HL-60 (cell line): ENCODE measurements around the gene PPP1R9A.

Source experiments
- CTCF ChIP-seq: IDR thresholded peaks from one replicate; pipeline ENCODE4 v1.5.1; 2011; ENCODE audit warnings: low read length, control low read depth, inconsistent platforms; ENCODE audit not compliant: insufficient read depth
- GABPA ChIP-seq: IDR thresholded peaks from 2 replicates; pipeline ENCODE4 v1.6.1; 2012; ENCODE audit warnings: low read depth
- POLR2AphosphoS5 ChIP-seq: IDR thresholded peaks from 2 replicates; pipeline ENCODE4 v1.6.1; 2012; ENCODE audit warnings: low read depth
- SPI1 ChIP-seq: IDR thresholded peaks from 2 replicates; pipeline ENCODE4 v1.6.1; 2012; ENCODE audit warnings: low read depth, mild to moderate bottlenecking, borderline replicate concordance
- TF ChIP-seq, protein P1 (sequence below): IDR thresholded peaks from 2 replicates; pipeline ENCODE4 v1.6.1; 2012; ENCODE audit warnings: low read depth; ENCODE audit not compliant: insufficient replicate concordance

DNA sequence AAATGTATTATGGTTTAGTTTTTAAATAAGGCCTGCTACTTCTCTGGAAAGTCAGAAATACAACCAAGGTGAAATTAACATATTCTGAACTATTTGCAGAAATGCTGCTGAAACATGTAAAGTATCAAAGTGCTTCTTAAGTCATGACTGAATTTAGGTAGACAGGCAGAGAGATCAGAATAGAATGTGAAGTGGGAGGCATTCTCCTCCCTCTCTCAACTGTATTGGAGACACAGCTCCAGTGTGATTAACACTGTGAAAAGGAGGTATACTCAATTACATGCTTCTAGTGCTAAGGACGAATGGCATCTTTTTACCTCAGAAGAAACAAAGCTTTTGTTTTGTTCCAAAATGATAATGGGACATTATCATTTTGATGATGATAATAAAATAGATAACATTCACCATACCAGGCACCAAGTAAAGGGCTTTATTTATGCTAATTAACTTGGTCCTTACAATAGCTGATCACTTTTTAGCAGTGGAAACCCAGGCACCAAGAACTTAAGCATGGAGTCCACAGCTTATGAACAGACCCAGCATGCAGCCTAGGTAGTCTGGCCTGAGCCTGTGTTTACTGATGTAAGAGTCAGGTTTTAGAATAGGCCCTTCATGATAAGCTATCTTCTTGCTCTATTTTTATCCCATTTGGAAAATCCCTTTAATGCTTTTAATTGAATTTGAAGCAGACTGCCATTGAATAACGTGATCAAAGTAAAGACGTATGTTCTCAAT, 26.0 kb downstream of the PPP1R9A start:
- TF ChIP-seq GABPA (no peak), CTCF (no peak), POLR2AphosphoS5 (no peak), SPI1 (no peak)
- TF ChIP-seq, protein P1, sequence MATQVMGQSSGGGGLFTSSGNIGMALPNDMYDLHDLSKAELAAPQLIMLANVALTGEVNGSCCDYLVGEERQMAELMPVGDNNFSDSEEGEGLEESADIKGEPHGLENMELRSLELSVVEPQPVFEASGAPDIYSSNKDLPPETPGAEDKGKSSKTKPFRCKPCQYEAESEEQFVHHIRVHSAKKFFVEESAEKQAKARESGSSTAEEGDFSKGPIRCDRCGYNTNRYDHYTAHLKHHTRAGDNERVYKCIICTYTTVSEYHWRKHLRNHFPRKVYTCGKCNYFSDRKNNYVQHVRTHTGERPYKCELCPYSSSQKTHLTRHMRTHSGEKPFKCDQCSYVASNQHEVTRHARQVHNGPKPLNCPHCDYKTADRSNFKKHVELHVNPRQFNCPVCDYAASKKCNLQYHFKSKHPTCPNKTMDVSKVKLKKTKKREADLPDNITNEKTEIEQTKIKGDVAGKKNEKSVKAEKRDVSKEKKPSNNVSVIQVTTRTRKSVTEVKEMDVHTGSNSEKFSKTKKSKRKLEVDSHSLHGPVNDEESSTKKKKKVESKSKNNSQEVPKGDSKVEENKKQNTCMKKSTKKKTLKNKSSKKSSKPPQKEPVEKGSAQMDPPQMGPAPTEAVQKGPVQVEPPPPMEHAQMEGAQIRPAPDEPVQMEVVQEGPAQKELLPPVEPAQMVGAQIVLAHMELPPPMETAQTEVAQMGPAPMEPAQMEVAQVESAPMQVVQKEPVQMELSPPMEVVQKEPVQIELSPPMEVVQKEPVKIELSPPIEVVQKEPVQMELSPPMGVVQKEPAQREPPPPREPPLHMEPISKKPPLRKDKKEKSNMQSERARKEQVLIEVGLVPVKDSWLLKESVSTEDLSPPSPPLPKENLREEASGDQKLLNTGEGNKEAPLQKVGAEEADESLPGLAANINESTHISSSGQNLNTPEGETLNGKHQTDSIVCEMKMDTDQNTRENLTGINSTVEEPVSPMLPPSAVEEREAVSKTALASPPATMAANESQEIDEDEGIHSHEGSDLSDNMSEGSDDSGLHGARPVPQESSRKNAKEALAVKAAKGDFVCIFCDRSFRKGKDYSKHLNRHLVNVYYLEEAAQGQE, result no peak
